Large intestine (tissue), 3 donors: Measurements from ENCODE around the gene FUOM. TPM values are rescaled to one million over a fixed set of nuclear protein-coding genes. Genes with fewer than 3 reads are reported as not detected.
"Not testable (repeated sequence)": the region's sequence is repeated elsewhere in the genome, so short reads cannot be mapped to it uniquely, and the experiment has no call there.

ENCODE experiments used
- DNase-seq, 2 donors: peaks; one replicate each; pipeline versions ENCODE4 v3.0.0 to v3.0.0-alpha.2; 2013
- H3K27ac ChIP-seq: one replicate; pipeline ENCODE4 v1.5.1; 2013; ENCODE audit warnings: low read length
- H3K27me3 ChIP-seq: 2 replicates; pipeline ENCODE4 v1.6.1; 2013; ENCODE audit warnings: low read length; ENCODE audit not compliant: control insufficient read depth, insufficient read depth
- H3K36me3 ChIP-seq: 2 replicates; pipeline ENCODE4 v1.6.1; 2013; ENCODE audit warnings: low read length; ENCODE audit not compliant: control insufficient read depth, insufficient read depth
- H3K4me1 ChIP-seq: one replicate; pipeline ENCODE4 v1.6.1; 2013; ENCODE audit warnings: low read length; ENCODE audit not compliant: control insufficient read depth, insufficient read depth
- H3K4me3 ChIP-seq: one replicate; pipeline ENCODE4 v1.5.1; 2013; ENCODE audit warnings: low read length
- H3K9me3 ChIP-seq: one replicate; pipeline ENCODE4 v1.6.1; 2013; ENCODE audit warnings: mild to moderate bottlenecking, low read depth, low read length, moderate library complexity; ENCODE audit not compliant: control insufficient read depth
- WGBS: methylation state at CpG from one replicate; pipeline ENCODE4 v1.1.5; 2013; ENCODE audit warnings: low lambda C conversion rate; ENCODE audit not compliant: insufficient coverage; 5-methylcytosine and 5-hydroxymethylcytosine counted together
- polyA plus RNA-seq: library from polyadenylated mRNA; unstranded; fragments of 120-200 nt; gene quantifications from one replicate; pipeline ENCODE4 v1.2.1, GENCODE V29; 2013

The FUOM gene
- polyA plus RNA-seq, 1 donor = 56.9 TPM

- no CpG with 5 or more reads among the region's 14 CpGs for WGBS
- peaks cover 14% of the 10 kb centered on the region for H3K9me3 ChIP-seq
- H3K4me1 ChIP-seq = peaks cover 12% of the 10 kb centered on the region
- H3K27ac ChIP-seq, H3K36me3 ChIP-seq, DNase-seq, H3K4me3 ChIP-seq: not testable (repeated sequence)
- H3K27me3 ChIP-seq = peaks cover 31% of the 10 kb centered on the region
Measured at GRCh38 chr10:133322064-133322709, 35.6 kb downstream of the FUOM start.

DNA sequence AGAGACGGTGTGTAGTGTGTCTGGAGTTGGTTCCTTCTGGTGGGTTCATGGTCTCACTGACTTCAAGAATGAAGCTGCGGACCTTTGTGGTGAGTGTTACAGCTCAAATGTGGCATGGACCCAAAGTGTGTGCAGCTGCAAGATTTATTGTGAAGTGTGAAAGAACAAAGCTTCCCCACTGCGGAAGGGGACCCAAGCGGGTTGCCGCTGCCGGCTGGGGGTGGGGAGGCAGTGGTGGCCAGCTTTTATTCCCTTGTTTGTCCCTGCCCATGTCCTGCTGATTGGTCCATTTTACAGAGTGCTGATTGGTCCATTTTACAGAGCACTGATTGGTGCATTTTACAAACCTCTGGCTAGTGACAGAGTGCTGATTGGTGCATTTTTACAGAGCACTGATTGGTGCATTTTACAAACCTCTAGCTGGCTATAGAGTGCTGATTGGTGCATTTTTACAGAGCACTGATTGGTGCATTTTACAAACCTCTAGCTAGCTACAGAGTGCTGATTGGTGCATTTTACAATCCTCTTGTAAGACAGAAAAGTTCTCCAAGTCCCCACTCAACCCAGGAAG is 36.9 kb downstream of the FUOM start:
- H3K4me1 ChIP-seq, DNase-seq: not testable (repeated sequence)
- H3K27me3 ChIP-seq = peaks cover 19% of the 10 kb centered on the region

GRCh38 chr10:133318494-133319127 is 39.2 kb downstream of the FUOM start:
- no CpG with 5 or more reads among the region's 51 CpGs for WGBS
- peaks cover 6% of the 10 kb centered on the region for H3K9me3 ChIP-seq
- H3K36me3 ChIP-seq = no peaks in the 10 kb centered on the region
- peak in 1 of 2 donors; percentile 67 for DNase-seq
- H3K27ac ChIP-seq = no peak overlapping the region
- peaks cover 3% of the 10 kb centered on the region for H3K4me1 ChIP-seq
- H3K27me3 ChIP-seq = peaks cover 7% of the 10 kb centered on the region
- H3K4me3 ChIP-seq = peak overlapping the region; percentile 9

More for the DNA sequence above, 36.9 kb downstream of the FUOM start:
- H3K27ac ChIP-seq, H3K36me3 ChIP-seq, H3K4me3 ChIP-seq: not testable (repeated sequence)
- peaks cover 10% of the 10 kb centered on the region for H3K9me3 ChIP-seq
- no CpG with 5 or more reads among the region's 6 CpGs for WGBS

DNA sequence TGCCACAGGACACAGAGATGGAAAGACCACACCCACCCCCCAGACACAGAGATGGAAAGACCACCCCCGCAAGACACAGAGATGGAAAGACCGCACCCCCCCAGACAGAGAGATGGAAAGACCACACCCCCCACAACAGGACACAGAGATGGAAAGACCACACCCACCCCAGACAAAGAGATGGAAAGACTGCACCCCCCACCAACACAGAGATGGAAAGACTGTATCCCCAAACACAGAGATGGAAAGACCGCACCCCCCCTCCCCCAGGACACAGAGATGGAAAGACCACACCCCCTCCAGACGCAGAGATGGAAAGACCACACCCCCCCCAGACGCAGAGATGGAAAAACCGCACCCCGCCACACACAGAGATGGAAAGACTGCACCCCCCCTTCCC is 41.1 kb downstream of the FUOM start:
- no CpG with 5 or more reads among the region's 7 CpGs for WGBS
- peaks cover 12% of the 10 kb centered on the region for H3K36me3 ChIP-seq
- peaks cover 3% of the 10 kb centered on the region for H3K4me1 ChIP-seq
- peaks cover 6% of the 10 kb centered on the region for H3K9me3 ChIP-seq
- DNase-seq = no peak
- H3K27ac ChIP-seq = no peak overlapping the region
- peaks cover 7% of the 10 kb centered on the region for H3K27me3 ChIP-seq
- no peak overlapping the region for H3K4me3 ChIP-seq

DNA sequence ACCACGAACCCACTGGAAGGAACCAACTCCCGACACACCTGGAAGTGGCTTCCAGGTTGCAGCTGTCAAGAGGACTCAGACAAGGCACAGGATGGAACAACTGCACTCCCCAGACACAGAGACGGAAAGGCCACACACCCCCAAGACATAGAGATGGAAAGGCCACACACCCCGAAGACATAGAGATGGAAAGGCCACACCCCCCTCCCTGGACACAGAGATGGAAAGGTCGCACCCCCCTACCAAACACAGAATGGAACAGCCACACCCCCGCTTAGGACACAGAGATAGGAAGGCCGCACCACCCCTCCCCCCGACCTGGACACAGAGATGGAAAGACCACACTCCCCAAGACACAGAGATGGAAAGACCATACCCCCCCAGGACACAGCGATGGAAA is 41.6 kb downstream of the FUOM start:
- no peak for DNase-seq
- H3K9me3 ChIP-seq = peaks cover 6% of the 10 kb centered on the region
- H3K27ac ChIP-seq = no peak overlapping the region
- H3K27me3 ChIP-seq = peaks cover 7% of the 10 kb centered on the region
- WGBS = no CpG with 5 or more reads among the region's 9 CpGs
- H3K4me3 ChIP-seq = no peak overlapping the region
- peaks cover 16% of the 10 kb centered on the region for H3K36me3 ChIP-seq
- H3K4me1 ChIP-seq = peaks cover 3% of the 10 kb centered on the region

DNA sequence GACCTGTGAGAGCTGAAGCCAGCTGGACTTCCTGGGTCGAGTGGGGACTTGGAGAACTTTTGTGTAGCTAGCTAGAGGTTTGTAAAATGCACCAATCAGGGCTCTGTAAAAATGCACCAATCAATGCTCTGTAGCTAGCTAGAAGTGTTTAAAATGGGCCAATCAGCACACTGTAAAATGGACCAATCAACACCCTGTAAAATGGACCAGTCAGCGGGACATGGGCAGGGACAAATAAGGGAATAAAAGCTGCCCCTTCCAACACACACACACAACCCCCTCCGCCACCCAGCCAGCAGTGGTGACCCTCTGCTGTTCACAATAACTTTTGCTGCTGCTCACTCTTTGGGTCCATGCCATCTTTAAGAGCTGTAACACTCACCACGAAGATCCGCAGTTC is 42.0 kb downstream of the FUOM start:
- peaks cover 4% of the 10 kb centered on the region for H3K9me3 ChIP-seq
- no peak overlapping the region for H3K27ac ChIP-seq
- DNase-seq = no peak
- WGBS = no CpG with 5 or more reads among the region's 5 CpGs
- peaks cover 7% of the 10 kb centered on the region for H3K27me3 ChIP-seq
- peaks cover 19% of the 10 kb centered on the region for H3K36me3 ChIP-seq
- no peak overlapping the region for H3K4me3 ChIP-seq
- H3K4me1 ChIP-seq = peaks cover 3% of the 10 kb centered on the region

DNA sequence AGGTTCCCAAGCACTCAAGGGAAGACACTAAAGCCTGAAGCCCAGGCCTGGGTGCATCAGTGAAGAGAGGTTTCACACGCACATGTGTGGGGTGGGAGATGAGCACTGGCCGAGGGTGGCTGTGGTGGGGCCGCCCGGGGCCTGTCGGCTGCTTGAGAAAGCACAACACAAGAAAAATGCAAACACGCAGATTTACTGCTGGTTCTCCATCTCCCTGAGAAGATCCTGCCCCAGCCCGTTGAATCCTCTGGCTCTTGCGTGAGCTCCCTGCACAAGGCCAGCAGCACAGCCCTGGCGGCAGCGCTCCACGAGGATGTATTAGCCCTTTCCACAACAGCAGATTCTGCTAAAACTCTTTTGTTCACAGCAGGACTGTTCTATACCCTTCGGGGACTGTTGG is 42.9 kb downstream of the FUOM start:
- H3K27ac ChIP-seq = no peak overlapping the region
- H3K4me1 ChIP-seq = peaks cover 3% of the 10 kb centered on the region
- peaks cover 28% of the 10 kb centered on the region for H3K36me3 ChIP-seq
- no peak for DNase-seq
- H3K4me3 ChIP-seq = no peak overlapping the region
- peaks cover 7% of the 10 kb centered on the region for H3K9me3 ChIP-seq
- WGBS = no CpG with 5 or more reads among the region's 12 CpGs
- H3K27me3 ChIP-seq = peaks cover 7% of the 10 kb centered on the region

DNA sequence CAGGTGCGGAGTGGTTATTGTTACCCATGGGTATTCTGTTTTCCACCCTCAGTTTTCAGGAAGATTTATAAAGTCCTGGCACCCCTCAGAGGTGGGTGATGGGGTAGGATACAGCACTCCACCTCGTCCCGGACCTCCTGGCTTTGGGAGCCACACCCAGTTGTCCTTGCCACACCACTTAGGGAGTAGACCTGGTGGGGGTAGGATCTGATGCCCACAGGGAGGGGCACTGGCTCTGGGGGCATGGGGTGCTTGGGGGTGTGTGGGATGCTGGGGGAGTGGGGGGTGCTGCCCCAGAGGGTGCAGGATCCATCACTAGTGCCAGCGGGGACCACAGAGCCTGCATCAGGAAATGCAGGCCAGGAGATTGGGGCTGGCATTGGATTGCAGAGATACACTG is 44.6 kb downstream of the FUOM start:
- H3K27me3 ChIP-seq = no peaks in the 10 kb centered on the region
- WGBS = no CpG with 5 or more reads among the region's 4 CpGs
- no peak overlapping the region for H3K4me3 ChIP-seq
- no peak overlapping the region for H3K27ac ChIP-seq
- peaks cover 4% of the 10 kb centered on the region for H3K4me1 ChIP-seq
- DNase-seq = no peak
- peaks cover 34% of the 10 kb centered on the region for H3K36me3 ChIP-seq
- peaks cover 11% of the 10 kb centered on the region for H3K9me3 ChIP-seq

- WGBS = 100% methylated on average over 1 of the region's 9 CpGs
- H3K27me3 ChIP-seq = no peaks in the 10 kb centered on the region
- no peak for DNase-seq
- H3K4me1 ChIP-seq = peaks cover 4% of the 10 kb centered on the region
- no peak overlapping the region for H3K4me3 ChIP-seq
- peaks cover 11% of the 10 kb centered on the region for H3K9me3 ChIP-seq
- H3K27ac ChIP-seq = no peak overlapping the region
- peaks cover 34% of the 10 kb centered on the region for H3K36me3 ChIP-seq
Measured at GRCh38 chr10:133312769-133313145, 45.1 kb downstream of the FUOM start.

GRCh38 chr10:133312016-133312768 is 45.6 kb downstream of the FUOM start:
- H3K36me3 ChIP-seq = peaks cover 34% of the 10 kb centered on the region
- H3K27ac ChIP-seq = no peak overlapping the region
- H3K27me3 ChIP-seq = no peaks in the 10 kb centered on the region
- H3K4me3 ChIP-seq = no peak overlapping the region
- peaks cover 7% of the 10 kb centered on the region for H3K4me1 ChIP-seq
- DNase-seq = no peak
- 100% methylated on average over 1 of the region's 23 CpGs for WGBS
- H3K9me3 ChIP-seq = peaks cover 11% of the 10 kb centered on the region
